GM18519 (cell line): ENCODE measurements around the gene PLXDC2.

Experiments
- ATAC-seq: cut with Tn5 transposase; IDR thresholded peaks from one replicate; pipeline ENCODE4 v1.9.1; 2021; ENCODE audit warnings: mild to moderate bottlenecking, moderate library complexity; ENCODE audit not compliant: unreplicated experiment, low FRiP score

Gene PLXDC2

GRCh38 chr10:19848226-19848985, 32.2 kb downstream of the PLXDC2 start:
- ATAC-seq, result no peak

- no peak for ATAC-seq
Measured at GRCh38 chr10:19853831-19854230, 37.6 kb downstream of the PLXDC2 start.

- no peak for ATAC-seq
Measured at GRCh38 chr10:19857876-19858275, 41.6 kb downstream of the PLXDC2 start.

GRCh38 chr10:19860107-19860506, 43.9 kb downstream of the PLXDC2 start:
- no peak for ATAC-seq

- ATAC-seq, result no peak
Measured at GRCh38 chr10:19862811-19863515, 46.7 kb downstream of the PLXDC2 start.

GRCh38 chr10:19865676-19866075, 49.4 kb downstream of the PLXDC2 start:
- ATAC-seq, result no peak

- no peak for ATAC-seq
Measured at GRCh38 chr10:19869370-19869769, 53.1 kb downstream of the PLXDC2 start.

GRCh38 chr10:19872504-19873271, 56.5 kb downstream of the PLXDC2 start:
- no peak for ATAC-seq

- ATAC-seq, result no peak
Measured at GRCh38 chr10:19874190-19874589, 58.0 kb downstream of the PLXDC2 start.

GRCh38 chr10:19874791-19875190, 58.6 kb downstream of the PLXDC2 start:
- no peak for ATAC-seq

- ATAC-seq, result no peak
Measured at GRCh38 chr10:19876570-19876969, 60.3 kb downstream of the PLXDC2 start.

GRCh38 chr10:19877466-19878255, 61.4 kb downstream of the PLXDC2 start:
- no peak for ATAC-seq

GRCh38 chr10:19882621-19883020, 66.4 kb downstream of the PLXDC2 start:
- ATAC-seq, result no peak

GRCh38 chr10:19888061-19888660, 71.9 kb downstream of the PLXDC2 start:
- no peak for ATAC-seq

- ATAC-seq, result no peak
Measured at GRCh38 chr10:19889256-19889655, 73.0 kb downstream of the PLXDC2 start.

GRCh38 chr10:19891429-19891828, 75.2 kb downstream of the PLXDC2 start:
- no peak for ATAC-seq

GRCh38 chr10:19892270-19892669, 76.0 kb downstream of the PLXDC2 start:
- ATAC-seq, result no peak

- no peak for ATAC-seq
Measured at GRCh38 chr10:19892677-19893076, 76.4 kb downstream of the PLXDC2 start.

GRCh38 chr10:19895500-19895899, 79.3 kb downstream of the PLXDC2 start:
- no peak for ATAC-seq

GRCh38 chr10:19902456-19902855, 86.2 kb downstream of the PLXDC2 start:
- ATAC-seq, result no peak
